HL-60 (cell line): Measurements from ENCODE around the gene CDA.

Experiments
- DNase-seq, 2 experiments: peaks; one replicate each; pipeline ENCODE4 v3.0.0-alpha.2; 2010 to 2020; ENCODE audit warnings: low read depth in 1 of 2, low spot score in 1 of 2
- H3K27ac ChIP-seq: fragments of 250-450 bp; sonication (Bioruptor Pico); replicated peaks from 2 replicates; pipeline ENCODE4 v1.5.1; 2020; ENCODE audit warnings: mild to moderate bottlenecking, moderate library complexity
- H3K27me3 ChIP-seq: fragments of 250-450 bp; sonication (Bioruptor Pico); 2 replicates; pipeline ENCODE4 v1.5.1; 2021; ENCODE audit warnings: mild to moderate bottlenecking, moderate library complexity; ENCODE audit not compliant: insufficient read depth, poor library complexity, severe bottlenecking
- H3K4me3 ChIP-seq: replicated peaks from 2 replicates; pipeline ENCODE4 v1.5.1; 2011; ENCODE audit warnings: mild to moderate bottlenecking, control low read depth, low read length; ENCODE audit not compliant: insufficient read depth
- CTCF ChIP-seq: IDR thresholded peaks from one replicate; pipeline ENCODE4 v1.5.1; 2011; ENCODE audit warnings: low read length, control low read depth, inconsistent platforms; ENCODE audit not compliant: insufficient read depth
- GABPA ChIP-seq: IDR thresholded peaks from 2 replicates; pipeline ENCODE4 v1.6.1; 2012; ENCODE audit warnings: low read depth
- POLR2AphosphoS5 ChIP-seq: IDR thresholded peaks from 2 replicates; pipeline ENCODE4 v1.6.1; 2012; ENCODE audit warnings: low read depth
- REST ChIP-seq: IDR thresholded peaks from 2 replicates; pipeline ENCODE4 v1.6.1; 2012; ENCODE audit warnings: low read depth; ENCODE audit not compliant: insufficient replicate concordance
- SPI1 ChIP-seq: IDR thresholded peaks from 2 replicates; pipeline ENCODE4 v1.6.1; 2012; ENCODE audit warnings: low read depth, mild to moderate bottlenecking, borderline replicate concordance

Gene CDA

GRCh38 chr1:20654104-20654690 is 65.3 kb downstream of the CDA start:
- Histone ChIP-seq H3K4me3 (no peak overlapping the region), H3K27ac (no peak overlapping the region), H3K27me3 (no peaks in the 10 kb centered on the region)
- DNase-seq = no peak
- TF ChIP-seq SPI1 (no peak), REST (no peak), GABPA (no peak), POLR2AphosphoS5 (no peak), CTCF (no peak)

DNA sequence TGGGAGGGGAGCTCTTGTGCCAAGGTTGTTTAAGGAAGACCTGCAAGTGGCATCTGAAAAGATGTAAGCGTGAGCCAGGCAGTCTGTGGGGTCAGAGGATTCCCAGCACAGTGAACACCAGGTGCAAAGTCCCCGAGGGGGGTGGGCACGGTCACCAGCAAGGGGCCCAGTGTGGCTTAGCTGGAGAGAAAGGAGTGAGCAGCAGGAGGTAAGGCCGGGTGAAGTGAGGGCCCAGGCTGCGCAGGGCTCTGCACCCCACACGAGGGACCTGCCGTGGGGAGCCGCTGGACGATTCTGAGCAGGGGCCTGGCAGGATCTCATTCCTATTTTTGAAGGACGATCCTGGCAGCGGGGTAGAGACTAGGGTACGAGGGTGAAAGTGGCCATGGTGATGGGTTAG is 68.1 kb downstream of the CDA start:
- no peak for DNase-seq
- no peak overlapping the region for H3K4me3 ChIP-seq
- H3K27me3 ChIP-seq = no peaks in the 10 kb centered on the region
- TF ChIP-seq CTCF (no peak), GABPA (no peak), SPI1 (no peak), REST (no peak), POLR2AphosphoS5 (no peak)
- H3K27ac ChIP-seq = no peak overlapping the region

GRCh38 chr1:20658166-20658915 is 69.4 kb downstream of the CDA start:
- Histone ChIP-seq H3K4me3 (no peak overlapping the region), H3K27ac (no peak overlapping the region), H3K27me3 (no peaks in the 10 kb centered on the region)
- TF ChIP-seq REST = no peak
- TF ChIP-seq GABPA = no peak
- TF ChIP-seq POLR2AphosphoS5 = no peak
- TF ChIP-seq CTCF = no peak
- no peak for DNase-seq
